ENCODE results near the gene TMEM39B.
A peak's percentile ranks its signal among the peaks of the same experiment; 100 is the strongest.

TMEM39B gene

GRCh38 chr1:32072622-32073298 lies at the start of gene TMEM39B:
Gene TMEM39B, plus strand, starts transcription at chr1:32072939. Its CDS starts 109 bp downstream, at chr1:32073048.
- no peaks in the 10 kb centered on the region for H3K9me3 ChIP-seq (ENCODE audit: control insufficient read depth in 2 of 2, low read length in 2 of 2)
- H3K36me3 ChIP-seq (ENCODE audit: control insufficient read depth in 2 of 2, insufficient read depth in 2 of 2, low read length in 2 of 2): peaks cover 15 to 21% of the 10 kb centered on the region in 2 donors
- peaks cover 0 to 2% of the 10 kb centered on the region in 2 donors for H3K27me3 ChIP-seq (ENCODE audit: control insufficient read depth in 2 of 2, insufficient read depth in 2 of 2, low read length in 2 of 2)
- peak within 1 kb of the TSS; percentile 87 to 93 for H3K4me3 ChIP-seq (ENCODE audit: low read length in 2 of 2)
- peak within 1 kb of the TSS; percentile 96 to 97 for H3K27ac ChIP-seq (ENCODE audit: low read depth in 2 of 2, low read length in 2 of 2)
- peaks cover 10 to 11% of the 10 kb centered on the region in 2 donors for H3K4me1 ChIP-seq (ENCODE audit: control insufficient read depth in 2 of 2, insufficient read depth in 2 of 2, low read length in 2 of 2)
- peak within 1 kb of the TSS; percentile 77 to 88 for H3K9ac ChIP-seq (ENCODE audit: low read depth in 1 of 2, low read length in 2 of 2)

- no peak overlapping the region for H3K4me3 ChIP-seq (ENCODE audit: low read length in 2 of 2)
- H3K27ac ChIP-seq (ENCODE audit: low read depth in 2 of 2, low read length in 2 of 2): no peak overlapping the region
- no peaks in the 10 kb centered on the region for H3K9me3 ChIP-seq (ENCODE audit: control insufficient read depth in 2 of 2, low read length in 2 of 2)
- H3K4me1 ChIP-seq (ENCODE audit: control insufficient read depth in 2 of 2, insufficient read depth in 2 of 2, low read length in 2 of 2): peaks cover 16 to 18% of the 10 kb centered on the region in 2 donors
- H3K36me3 ChIP-seq (ENCODE audit: control insufficient read depth in 2 of 2, insufficient read depth in 2 of 2, low read length in 2 of 2): peaks cover 0 to 5% of the 10 kb centered on the region in 2 donors
- H3K27me3 ChIP-seq (ENCODE audit: control insufficient read depth in 2 of 2, insufficient read depth in 2 of 2, low read length in 2 of 2): no peaks in the 10 kb centered on the region
- H3K9ac ChIP-seq (ENCODE audit: low read depth in 1 of 2, low read length in 2 of 2): no peak overlapping the region
Observed at GRCh38 chr1:32023351-32023750, 49.4 kb upstream of the TMEM39B start.

GRCh38 chr1:32025515-32025914 lies 47.2 kb upstream of the TMEM39B start:
- peaks cover 6 to 11% of the 10 kb centered on the region in 2 donors for H3K4me1 ChIP-seq (ENCODE audit: control insufficient read depth in 2 of 2, insufficient read depth in 2 of 2, low read length in 2 of 2)
- H3K27me3 ChIP-seq (ENCODE audit: control insufficient read depth in 2 of 2, insufficient read depth in 2 of 2, low read length in 2 of 2): no peaks in the 10 kb centered on the region
- H3K9ac ChIP-seq (ENCODE audit: low read depth in 1 of 2, low read length in 2 of 2): no peak overlapping the region
- no peak overlapping the region for H3K4me3 ChIP-seq (ENCODE audit: low read length in 2 of 2)
- H3K27ac ChIP-seq (ENCODE audit: low read depth in 2 of 2, low read length in 2 of 2): no peak overlapping the region
- peaks cover 0 to 8% of the 10 kb centered on the region in 2 donors for H3K36me3 ChIP-seq (ENCODE audit: control insufficient read depth in 2 of 2, insufficient read depth in 2 of 2, low read length in 2 of 2)
- no peaks in the 10 kb centered on the region for H3K9me3 ChIP-seq (ENCODE audit: control insufficient read depth in 2 of 2, low read length in 2 of 2)

GRCh38 chr1:32028746-32029145 lies 44.0 kb upstream of the TMEM39B start:
- Histone ChIP-seq H3K4me3 (ENCODE audit: low read length in 2 of 2) (no peak overlapping the region), H3K9ac (ENCODE audit: low read depth in 1 of 2, low read length in 2 of 2) (no peak overlapping the region), H3K36me3 (ENCODE audit: control insufficient read depth in 2 of 2, insufficient read depth in 2 of 2, low read length in 2 of 2) (peaks cover 18 to 26% of the 10 kb centered on the region in 2 donors), H3K4me1 (ENCODE audit: control insufficient read depth in 2 of 2, insufficient read depth in 2 of 2, low read length in 2 of 2) (peaks cover 0 to 8% of the 10 kb centered on the region in 2 donors), H3K9me3 (ENCODE audit: control insufficient read depth in 2 of 2, low read length in 2 of 2) (no peaks in the 10 kb centered on the region), H3K27me3 (ENCODE audit: control insufficient read depth in 2 of 2, insufficient read depth in 2 of 2, low read length in 2 of 2) (no peaks in the 10 kb centered on the region), H3K27ac (ENCODE audit: low read depth in 2 of 2, low read length in 2 of 2) (no peak overlapping the region)

GRCh38 chr1:32031578-32032274 lies 41.0 kb upstream of the TMEM39B start:
- no peaks in the 10 kb centered on the region for H3K9me3 ChIP-seq (ENCODE audit: control insufficient read depth in 2 of 2, low read length in 2 of 2)
- no peak overlapping the region for H3K27ac ChIP-seq (ENCODE audit: low read depth in 2 of 2, low read length in 2 of 2)
- H3K36me3 ChIP-seq (ENCODE audit: control insufficient read depth in 2 of 2, insufficient read depth in 2 of 2, low read length in 2 of 2): peaks cover 35 to 39% of the 10 kb centered on the region in 2 donors
- H3K4me1 ChIP-seq (ENCODE audit: control insufficient read depth in 2 of 2, insufficient read depth in 2 of 2, low read length in 2 of 2): peaks cover 0 to 8% of the 10 kb centered on the region in 2 donors
- H3K27me3 ChIP-seq (ENCODE audit: control insufficient read depth in 2 of 2, insufficient read depth in 2 of 2, low read length in 2 of 2): no peaks in the 10 kb centered on the region
- no peak overlapping the region for H3K9ac ChIP-seq (ENCODE audit: low read depth in 1 of 2, low read length in 2 of 2)
- no peak overlapping the region for H3K4me3 ChIP-seq (ENCODE audit: low read length in 2 of 2)

- Histone ChIP-seq H3K4me3 (ENCODE audit: low read length in 2 of 2) (no peak overlapping the region), H3K4me1 (ENCODE audit: control insufficient read depth in 2 of 2, insufficient read depth in 2 of 2, low read length in 2 of 2) (peaks cover 0 to 8% of the 10 kb centered on the region in 2 donors)
Observed at GRCh38 chr1:32032275-32032615, 40.5 kb upstream of the TMEM39B start.

GRCh38 chr1:32035119-32035518 lies 37.6 kb upstream of the TMEM39B start:
- Histone ChIP-seq H3K27me3 (ENCODE audit: control insufficient read depth in 2 of 2, insufficient read depth in 2 of 2, low read length in 2 of 2) (no peaks in the 10 kb centered on the region), H3K4me1 (ENCODE audit: control insufficient read depth in 2 of 2, insufficient read depth in 2 of 2, low read length in 2 of 2) (peaks cover 0 to 8% of the 10 kb centered on the region in 2 donors), H3K9me3 (ENCODE audit: control insufficient read depth in 2 of 2, low read length in 2 of 2) (no peaks in the 10 kb centered on the region), H3K4me3 (ENCODE audit: low read length in 2 of 2) (no peak overlapping the region), H3K27ac (ENCODE audit: low read depth in 2 of 2, low read length in 2 of 2) (no peak overlapping the region), H3K9ac (ENCODE audit: low read depth in 1 of 2, low read length in 2 of 2) (no peak overlapping the region), H3K36me3 (ENCODE audit: control insufficient read depth in 2 of 2, insufficient read depth in 2 of 2, low read length in 2 of 2) (peaks cover 67 to 72% of the 10 kb centered on the region in 2 donors)

More at GRCh38 chr1:32032275-32032615, 40.5 kb upstream of the TMEM39B start:
- H3K9me3 ChIP-seq (ENCODE audit: control insufficient read depth in 2 of 2, low read length in 2 of 2): no peaks in the 10 kb centered on the region
- H3K27me3 ChIP-seq (ENCODE audit: control insufficient read depth in 2 of 2, insufficient read depth in 2 of 2, low read length in 2 of 2): no peaks in the 10 kb centered on the region
- no peak overlapping the region for H3K27ac ChIP-seq (ENCODE audit: low read depth in 2 of 2, low read length in 2 of 2)
- peaks cover 39 to 44% of the 10 kb centered on the region in 2 donors for H3K36me3 ChIP-seq (ENCODE audit: control insufficient read depth in 2 of 2, insufficient read depth in 2 of 2, low read length in 2 of 2)
- no peak overlapping the region for H3K9ac ChIP-seq (ENCODE audit: low read depth in 1 of 2, low read length in 2 of 2)

- no peak overlapping the region for H3K4me3 ChIP-seq (ENCODE audit: low read length in 2 of 2)
- no peak overlapping the region for H3K27ac ChIP-seq (ENCODE audit: low read depth in 2 of 2, low read length in 2 of 2)
- H3K9ac ChIP-seq (ENCODE audit: low read depth in 1 of 2, low read length in 2 of 2): no peak overlapping the region
- no peaks in the 10 kb centered on the region for H3K4me1 ChIP-seq (ENCODE audit: control insufficient read depth in 2 of 2, insufficient read depth in 2 of 2, low read length in 2 of 2)
- no peaks in the 10 kb centered on the region for H3K9me3 ChIP-seq (ENCODE audit: control insufficient read depth in 2 of 2, low read length in 2 of 2)
- no peaks in the 10 kb centered on the region for H3K27me3 ChIP-seq (ENCODE audit: control insufficient read depth in 2 of 2, insufficient read depth in 2 of 2, low read length in 2 of 2)
- peaks cover 63 to 72% of the 10 kb centered on the region in 2 donors for H3K36me3 ChIP-seq (ENCODE audit: control insufficient read depth in 2 of 2, insufficient read depth in 2 of 2, low read length in 2 of 2)
Observed at GRCh38 chr1:32040711-32041110, 32.0 kb upstream of the TMEM39B start.

GRCh38 chr1:32042330-32042729 lies 30.4 kb upstream of the TMEM39B start:
- H3K4me3 ChIP-seq (ENCODE audit: low read length in 2 of 2): no peak overlapping the region
- H3K4me1 ChIP-seq (ENCODE audit: control insufficient read depth in 2 of 2, insufficient read depth in 2 of 2, low read length in 2 of 2): no peaks in the 10 kb centered on the region
- no peaks in the 10 kb centered on the region for H3K27me3 ChIP-seq (ENCODE audit: control insufficient read depth in 2 of 2, insufficient read depth in 2 of 2, low read length in 2 of 2)
- H3K9me3 ChIP-seq (ENCODE audit: control insufficient read depth in 2 of 2, low read length in 2 of 2): no peaks in the 10 kb centered on the region
- peaks cover 63 to 74% of the 10 kb centered on the region in 2 donors for H3K36me3 ChIP-seq (ENCODE audit: control insufficient read depth in 2 of 2, insufficient read depth in 2 of 2, low read length in 2 of 2)
- no peak overlapping the region for H3K27ac ChIP-seq (ENCODE audit: low read depth in 2 of 2, low read length in 2 of 2)
- H3K9ac ChIP-seq (ENCODE audit: low read depth in 1 of 2, low read length in 2 of 2): no peak overlapping the region

GRCh38 chr1:32044234-32044633 lies 28.5 kb upstream of the TMEM39B start:
- Histone ChIP-seq H3K36me3 (ENCODE audit: control insufficient read depth in 2 of 2, insufficient read depth in 2 of 2, low read length in 2 of 2) (peaks cover 53 to 70% of the 10 kb centered on the region in 2 donors), H3K4me3 (ENCODE audit: low read length in 2 of 2) (no peak overlapping the region), H3K27ac (ENCODE audit: low read depth in 2 of 2, low read length in 2 of 2) (no peak overlapping the region), H3K9ac (ENCODE audit: low read depth in 1 of 2, low read length in 2 of 2) (no peak overlapping the region), H3K27me3 (ENCODE audit: control insufficient read depth in 2 of 2, insufficient read depth in 2 of 2, low read length in 2 of 2) (no peaks in the 10 kb centered on the region), H3K4me1 (ENCODE audit: control insufficient read depth in 2 of 2, insufficient read depth in 2 of 2, low read length in 2 of 2) (no peaks in the 10 kb centered on the region), H3K9me3 (ENCODE audit: control insufficient read depth in 2 of 2, low read length in 2 of 2) (no peaks in the 10 kb centered on the region)

Measured in mucosa of rectum (tissue), 2 donors.